Measurements from ENCODE around the gene LAMA2. TPM values are rescaled to one million over a fixed set of nuclear protein-coding genes. Genes with fewer than 3 reads are reported as not detected.

The LAMA2 gene
- total RNA-seq, 4 donors from 2014 or later: 15.4 to 55.3 (median 38.7) TPM

DNA sequence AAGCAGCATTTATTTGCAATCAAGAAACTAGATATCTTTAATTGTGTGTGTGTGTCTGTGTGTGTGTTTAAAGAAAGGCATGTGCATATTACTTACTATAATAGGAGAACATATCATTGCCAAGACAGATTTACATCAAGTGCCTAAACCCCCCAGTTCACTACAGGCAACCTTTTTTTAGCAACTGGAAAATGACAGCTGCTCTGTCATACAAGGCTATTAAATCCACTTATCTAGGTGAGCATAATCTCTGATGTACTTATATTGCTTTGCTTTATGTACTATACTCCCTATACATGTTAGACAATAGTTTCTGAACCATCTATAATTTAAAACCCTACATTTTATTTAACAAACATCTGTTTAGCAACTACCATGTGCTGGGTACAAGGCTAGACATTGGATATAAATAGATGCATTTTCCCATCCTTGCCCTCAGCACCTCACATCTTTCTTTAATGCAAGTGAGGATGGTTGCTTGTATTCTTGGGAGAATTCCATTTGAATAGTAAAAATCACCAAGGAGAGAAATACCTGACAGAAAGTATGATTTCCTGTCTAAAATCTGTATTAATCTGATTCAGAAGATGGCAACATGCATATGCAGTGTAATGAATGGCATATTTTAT, 398.3 kb downstream of the LAMA2 start:
- Histone ChIP-seq H3K27me3 (no peaks in the 10 kb centered on the region), H3K36me3 (no peaks in the 10 kb centered on the region), H3K27ac (no peak overlapping the region), H3K4me1 (no peaks in the 10 kb centered on the region), H3K4me3 (no peak overlapping the region), H3K9me3 (no peaks in the 10 kb centered on the region)
- no peak for DNase-seq
- TF ChIP-seq POLR2A (IDR thresholded peaks at IDR 0.05): no peak
- TF ChIP-seq CTCF (IDR thresholded peaks at IDR 0.05): no peak

DNA sequence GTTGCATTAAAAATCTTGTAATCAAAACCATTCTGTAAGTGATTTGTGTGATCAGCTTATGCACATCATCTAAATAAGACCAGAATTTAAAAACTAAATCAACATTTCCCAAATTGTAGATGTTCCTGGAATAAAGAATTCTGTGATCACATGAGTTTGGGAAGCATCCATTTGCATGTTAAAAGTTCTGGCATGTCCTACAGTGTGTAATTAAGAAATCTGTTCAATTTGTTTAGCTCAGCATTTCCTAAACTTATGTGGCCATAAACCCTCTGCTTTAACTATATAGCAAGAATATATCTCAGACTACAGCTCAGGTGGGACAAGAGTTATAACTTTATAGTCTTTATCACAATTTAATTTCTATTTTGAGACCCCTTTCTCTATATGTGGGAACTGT, 399.1 kb downstream of the LAMA2 start:
- H3K4me1 ChIP-seq: no peaks in the 10 kb centered on the region
- TF ChIP-seq POLR2A (IDR thresholded peaks at IDR 0.05): no peak
- no peak for TF ChIP-seq CTCF (IDR thresholded peaks at IDR 0.05)
- no peaks in the 10 kb centered on the region for H3K9me3 ChIP-seq
- H3K27ac ChIP-seq: no peak overlapping the region
- no peaks in the 10 kb centered on the region for H3K36me3 ChIP-seq
- no peak for DNase-seq
- H3K4me3 ChIP-seq: no peak overlapping the region
- H3K27me3 ChIP-seq: no peaks in the 10 kb centered on the region

DNA sequence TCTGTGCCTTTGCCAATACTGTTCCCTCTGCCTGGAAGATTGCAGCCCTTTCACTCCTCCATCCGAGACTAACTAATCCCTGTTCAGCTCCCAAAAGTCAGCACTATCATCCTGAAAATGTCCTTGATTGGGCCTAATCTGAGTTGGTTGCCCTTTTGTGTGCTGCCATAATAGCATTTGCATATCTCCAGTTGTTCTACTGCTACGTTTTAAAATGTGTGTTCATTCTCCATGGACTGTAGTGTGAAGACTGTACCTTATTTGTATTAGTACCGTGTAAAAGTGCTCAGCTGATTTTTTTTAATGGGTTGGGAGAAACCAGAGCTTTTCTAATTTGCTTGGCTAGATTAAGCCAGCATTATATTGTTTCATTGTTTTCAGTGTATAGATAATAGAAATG, 401.3 kb downstream of the LAMA2 start:
- H3K4me1 ChIP-seq: no peaks in the 10 kb centered on the region

DNA sequence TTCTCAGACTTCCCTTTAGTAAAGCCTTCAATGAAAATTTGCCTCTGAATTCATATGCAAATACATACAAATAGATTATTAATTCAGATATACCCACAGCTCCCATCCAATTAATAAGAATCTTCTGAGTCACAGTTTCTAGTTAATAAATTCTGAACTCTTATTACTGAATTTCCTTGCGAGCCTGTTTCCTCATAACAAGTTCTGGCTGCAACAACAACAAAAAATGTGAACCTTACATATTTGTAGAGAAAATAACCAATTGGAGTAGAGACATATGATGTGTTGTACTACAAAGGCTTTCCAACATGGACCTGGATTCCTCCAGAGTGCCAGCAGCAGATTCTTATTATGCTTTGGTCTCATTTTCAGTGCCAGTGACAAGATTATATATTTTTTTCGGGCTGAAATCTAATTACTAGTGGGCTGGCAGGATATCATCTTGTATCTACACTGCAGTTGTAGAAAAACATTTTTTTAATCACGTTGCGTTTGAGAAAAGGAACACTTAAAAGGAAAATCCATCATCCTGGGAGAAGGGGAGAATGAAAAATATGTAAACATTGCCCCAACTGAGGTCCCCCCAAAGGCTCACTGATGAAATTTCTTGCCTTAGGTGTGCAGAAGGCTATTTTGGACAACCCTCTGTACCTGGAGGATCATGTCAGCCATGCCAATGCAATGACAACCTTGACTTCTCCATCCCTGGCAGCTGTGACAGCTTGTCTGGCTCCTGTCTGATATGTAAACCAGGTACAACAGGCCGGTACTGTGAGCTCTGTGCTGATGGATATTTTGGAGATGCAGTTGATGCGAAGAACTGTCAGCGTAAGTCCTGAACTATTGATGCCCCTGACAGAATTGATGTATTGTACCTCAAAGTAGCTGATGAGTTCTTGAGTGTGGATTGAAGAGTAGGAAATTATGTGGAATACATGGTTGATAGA, 404.6 kb downstream of the LAMA2 start:
- H3K27ac ChIP-seq: no peak overlapping the region
- no peaks in the 10 kb centered on the region for H3K9me3 ChIP-seq
- no peak overlapping the region for H3K4me3 ChIP-seq
- H3K36me3 ChIP-seq: no peaks in the 10 kb centered on the region
- no peaks in the 10 kb centered on the region for H3K4me1 ChIP-seq
- TF ChIP-seq CTCF (IDR thresholded peaks at IDR 0.05) (no peak), POLR2A (IDR thresholded peaks at IDR 0.05) (no peak)
- no peak for DNase-seq
- H3K27me3 ChIP-seq: no peaks in the 10 kb centered on the region

More for the DNA sequence above, 401.3 kb downstream of the LAMA2 start:
- no peaks in the 10 kb centered on the region for H3K27me3 ChIP-seq
- H3K36me3 ChIP-seq: no peaks in the 10 kb centered on the region
- no peak overlapping the region for H3K4me3 ChIP-seq
- no peak overlapping the region for H3K27ac ChIP-seq
- no peak for DNase-seq
- TF ChIP-seq POLR2A (IDR thresholded peaks at IDR 0.05) (no peak), CTCF (IDR thresholded peaks at IDR 0.05) (no peak)
- no peaks in the 10 kb centered on the region for H3K9me3 ChIP-seq

- Histone ChIP-seq H3K4me3 (no peak overlapping the region), H3K27ac (no peak overlapping the region), H3K9me3 (no peaks in the 10 kb centered on the region), H3K4me1 (no peaks in the 10 kb centered on the region), H3K27me3 (no peaks in the 10 kb centered on the region), H3K36me3 (no peaks in the 10 kb centered on the region)
- TF ChIP-seq POLR2A (IDR thresholded peaks at IDR 0.05): no peak
- TF ChIP-seq CTCF (IDR thresholded peaks at IDR 0.05): no peak
- DNase-seq: no peak
Measured at GRCh38 chr6:129289442-129289841, 406.5 kb downstream of the LAMA2 start.
